ENCODE measurements around the gene ERGIC1. TPM values are rescaled to one million over a fixed set of nuclear protein-coding genes. Genes with fewer than 3 reads are reported as not detected.

ERGIC1 gene
- total and polyA plus RNA-seq, 2 of the 13 experiments (the other 11 are each of a cell fraction or from before 2014, with no cell fraction given) = 78.5 to 184 TPM

DNA sequence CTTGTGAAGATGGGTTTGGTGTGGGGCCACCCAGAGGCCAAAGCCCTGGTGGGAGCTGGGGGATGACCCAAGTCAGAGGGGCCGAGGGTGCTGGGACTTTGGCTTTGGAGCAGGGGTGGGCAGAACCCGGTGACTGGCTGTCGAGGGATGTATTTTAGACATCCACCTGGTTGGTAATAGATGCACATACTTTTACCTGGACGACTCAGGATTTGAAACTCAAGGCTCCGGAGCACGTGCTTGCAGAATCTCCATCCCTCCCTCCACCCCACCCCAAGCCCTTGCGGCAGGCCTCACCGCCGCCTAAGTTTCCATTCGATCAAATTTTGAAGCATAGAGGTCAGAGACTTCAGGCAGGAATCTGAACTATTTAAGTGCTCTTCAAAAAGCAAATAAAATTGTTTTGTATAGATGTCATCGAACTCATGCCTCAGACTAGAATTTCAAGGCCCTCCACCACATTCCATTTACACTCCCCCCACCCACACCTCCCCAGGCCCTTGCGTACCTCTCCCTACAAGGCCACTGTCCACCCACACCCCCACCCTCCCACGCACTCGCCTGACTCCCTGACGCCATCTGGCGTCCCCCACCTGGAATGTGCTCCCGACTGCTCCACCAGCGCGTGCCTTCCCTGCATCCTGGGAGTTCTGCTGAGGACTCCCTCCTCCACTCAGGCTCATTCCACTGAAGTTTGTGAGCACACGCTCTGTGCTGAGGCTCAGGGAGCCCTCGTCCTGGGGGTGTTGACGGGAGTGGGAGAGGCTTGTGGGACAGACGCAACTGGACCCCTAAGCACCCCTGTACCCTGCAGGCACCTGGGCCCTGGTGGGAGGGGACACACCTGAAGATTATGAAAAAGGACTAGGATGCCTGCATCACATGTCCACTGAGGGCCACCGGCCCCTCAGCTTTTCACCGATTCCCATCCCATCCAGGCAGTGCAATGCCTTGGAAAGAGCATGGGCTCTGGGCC, 68.7 kb downstream of the ERGIC1 start (continued):
- TF ChIP-seq, protein P1, sequence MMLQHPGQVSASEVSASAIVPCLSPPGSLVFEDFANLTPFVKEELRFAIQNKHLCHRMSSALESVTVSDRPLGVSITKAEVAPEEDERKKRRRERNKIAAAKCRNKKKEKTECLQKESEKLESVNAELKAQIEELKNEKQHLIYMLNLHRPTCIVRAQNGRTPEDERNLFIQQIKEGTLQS (CRISPR knock-in tag; IDR thresholded peaks at IDR 0.05) = peak; percentile 61; the same call in 1 of the 2 replicates
- TF ChIP-seq ZFX (CRISPR knock-in tag; IDR thresholded peaks at IDR 0.05; ENCODE audit: low read depth) (peak; percentile 41), ZFP37 (CRISPR knock-in tag; IDR thresholded peaks at IDR 0.05; ENCODE audit: borderline replicate concordance) (no peak), TBL1XR1 (IDR thresholded peaks at IDR 0.05; ENCODE audit: borderline replicate concordance, low read length, partially characterized antibody) (peak; percentile 24), ZNF101 (CRISPR knock-in tag; IDR thresholded peaks at IDR 0.05; ENCODE audit: borderline replicate concordance, low read depth) (no peak), IRF2 (CRISPR knock-in tag; IDR thresholded peaks at IDR 0.05) (peak; percentile 62; the same call in 1 of the 2 replicates), TP53 (CRISPR knock-in tag; conservative IDR thresholded peaks at IDR 0.05) (no peak), HDAC1 (CRISPR knock-in tag; IDR thresholded peaks at IDR 0.05) (peak; percentile 81), RXRB (CRISPR knock-in tag; IDR thresholded peaks at IDR 0.05; ENCODE audit: borderline replicate concordance) (peak; percentile 72; the same call in 1 of the 2 replicates), ZNF367 (CRISPR knock-in tag; IDR thresholded peaks at IDR 0.05; ENCODE audit: borderline replicate concordance) (no peak), ZNF83 (CRISPR knock-in tag; IDR thresholded peaks at IDR 0.05; ENCODE audit: borderline replicate concordance) (no peak), ZNF33A (CRISPR knock-in tag; IDR thresholded peaks at IDR 0.05; ENCODE audit: borderline replicate concordance) (no peak), FOXC1 (CRISPR knock-in tag; IDR thresholded peaks at IDR 0.05; ENCODE audit: borderline replicate concordance) (no peak), PTBP1 (IDR thresholded peaks at IDR 0.05; ENCODE audit: low read depth, low read length, poor library complexity, severe bottlenecking) (no peak), ZNF549 (CRISPR knock-in tag; IDR thresholded peaks at IDR 0.05) (no peak)
- TF ChIP-seq, protein P2, sequence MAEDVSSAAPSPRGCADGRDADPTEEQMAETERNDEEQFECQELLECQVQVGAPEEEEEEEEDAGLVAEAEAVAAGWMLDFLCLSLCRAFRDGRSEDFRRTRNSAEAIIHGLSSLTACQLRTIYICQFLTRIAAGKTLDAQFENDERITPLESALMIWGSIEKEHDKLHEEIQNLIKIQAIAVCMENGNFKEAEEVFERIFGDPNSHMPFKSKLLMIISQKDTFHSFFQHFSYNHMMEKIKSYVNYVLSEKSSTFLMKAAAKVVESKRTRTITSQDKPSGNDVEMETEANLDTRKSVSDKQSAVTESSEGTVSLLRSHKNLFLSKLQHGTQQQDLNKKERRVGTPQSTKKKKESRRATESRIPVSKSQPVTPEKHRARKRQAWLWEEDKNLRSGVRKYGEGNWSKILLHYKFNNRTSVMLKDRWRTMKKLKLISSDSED (CRISPR knock-in tag; IDR thresholded peaks at IDR 0.05) = no peak
- TF ChIP-seq, protein P3, sequence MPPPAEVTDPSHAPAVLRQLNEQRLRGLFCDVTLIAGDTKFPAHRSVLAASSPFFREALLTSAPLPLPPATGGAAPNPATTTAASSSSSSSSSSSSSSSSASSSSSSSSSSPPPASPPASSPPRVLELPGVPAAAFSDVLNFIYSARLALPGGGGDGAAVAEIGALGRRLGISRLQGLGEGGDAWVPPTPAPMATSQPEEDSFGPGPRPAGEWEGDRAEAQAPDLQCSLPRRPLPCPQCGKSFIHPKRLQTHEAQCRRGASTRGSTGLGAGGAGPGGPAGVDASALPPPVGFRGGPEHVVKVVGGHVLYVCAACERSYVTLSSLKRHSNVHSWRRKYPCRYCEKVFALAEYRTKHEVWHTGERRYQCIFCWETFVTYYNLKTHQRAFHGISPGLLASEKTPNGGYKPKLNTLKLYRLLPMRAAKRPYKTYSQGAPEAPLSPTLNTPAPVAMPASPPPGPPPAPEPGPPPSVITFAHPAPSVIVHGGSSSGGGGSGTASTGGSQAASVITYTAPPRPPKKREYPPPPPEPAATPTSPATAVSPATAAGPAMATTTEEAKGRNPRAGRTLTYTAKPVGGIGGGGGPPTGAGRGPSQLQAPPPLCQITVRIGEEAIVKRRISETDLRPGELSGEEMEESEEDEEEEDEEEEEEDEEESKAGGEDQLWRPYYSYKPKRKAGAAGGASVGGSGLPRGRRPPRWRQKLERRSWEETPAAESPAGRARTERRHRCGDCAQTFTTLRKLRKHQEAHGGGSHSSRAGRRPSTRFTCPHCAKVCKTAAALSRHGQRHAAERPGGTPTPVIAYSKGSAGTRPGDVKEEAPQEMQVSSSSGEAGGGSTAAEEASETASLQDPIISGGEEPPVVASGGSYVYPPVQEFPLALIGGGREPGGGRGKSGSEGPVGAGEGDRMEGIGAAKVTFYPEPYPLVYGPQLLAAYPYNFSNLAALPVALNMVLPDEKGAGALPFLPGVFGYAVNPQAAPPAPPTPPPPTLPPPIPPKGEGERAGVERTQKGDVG (CRISPR knock-in tag; IDR thresholded peaks at IDR 0.05; ENCODE audit: borderline replicate concordance) = 0 out of 2 replicates have a peak, but pooled peaks have one; percentile 23
- TF ChIP-seq, protein P4, sequence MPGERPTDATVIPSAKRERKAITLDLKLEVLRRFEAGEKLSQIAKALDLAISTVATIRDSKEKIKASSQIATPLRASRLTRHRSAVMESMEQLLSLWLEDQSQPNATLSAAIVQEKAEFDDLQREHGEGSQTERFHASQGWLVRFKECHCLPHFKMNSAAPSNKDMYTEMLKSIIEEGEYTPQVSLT (CRISPR knock-in tag; IDR thresholded peaks at IDR 0.05; ENCODE audit: borderline replicate concordance, low read depth) = no peak
- TF ChIP-seq, protein P5, sequence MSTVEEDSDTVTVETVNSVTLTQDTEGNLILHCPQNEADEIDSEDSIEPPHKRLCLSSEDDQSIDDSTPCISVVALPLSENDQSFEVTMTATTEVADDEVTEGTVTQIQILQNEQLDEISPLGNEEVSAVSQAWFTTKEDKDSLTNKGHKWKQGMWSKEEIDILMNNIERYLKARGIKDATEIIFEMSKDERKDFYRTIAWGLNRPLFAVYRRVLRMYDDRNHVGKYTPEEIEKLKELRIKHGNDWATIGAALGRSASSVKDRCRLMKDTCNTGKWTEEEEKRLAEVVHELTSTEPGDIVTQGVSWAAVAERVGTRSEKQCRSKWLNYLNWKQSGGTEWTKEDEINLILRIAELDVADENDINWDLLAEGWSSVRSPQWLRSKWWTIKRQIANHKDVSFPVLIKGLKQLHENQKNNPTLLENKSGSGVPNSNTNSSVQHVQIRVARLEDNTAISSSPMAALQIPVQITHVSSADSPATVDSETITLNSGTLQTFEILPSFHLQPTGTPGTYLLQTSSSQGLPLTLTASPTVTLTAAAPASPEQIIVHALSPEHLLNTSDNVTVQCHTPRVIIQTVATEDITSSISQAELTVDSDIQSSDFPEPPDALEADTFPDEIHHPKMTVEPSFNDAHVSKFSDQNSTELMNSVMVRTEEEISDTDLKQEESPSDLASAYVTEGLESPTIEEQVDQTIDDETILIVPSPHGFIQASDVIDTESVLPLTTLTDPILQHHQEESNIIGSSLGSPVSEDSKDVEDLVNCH (CRISPR knock-in tag; IDR thresholded peaks at IDR 0.05) = no peak
